ENCODE measurements around the gene IFIT3. TPM values are rescaled to one million over a fixed set of nuclear protein-coding genes. Genes with fewer than 3 reads are reported as not detected.

The IFIT3 gene
- total and polyA plus RNA-seq, 2 donors (not counting 1 experiment from before 2014, with no cell fraction given) = 33.5 to 62.9 TPM

DNA sequence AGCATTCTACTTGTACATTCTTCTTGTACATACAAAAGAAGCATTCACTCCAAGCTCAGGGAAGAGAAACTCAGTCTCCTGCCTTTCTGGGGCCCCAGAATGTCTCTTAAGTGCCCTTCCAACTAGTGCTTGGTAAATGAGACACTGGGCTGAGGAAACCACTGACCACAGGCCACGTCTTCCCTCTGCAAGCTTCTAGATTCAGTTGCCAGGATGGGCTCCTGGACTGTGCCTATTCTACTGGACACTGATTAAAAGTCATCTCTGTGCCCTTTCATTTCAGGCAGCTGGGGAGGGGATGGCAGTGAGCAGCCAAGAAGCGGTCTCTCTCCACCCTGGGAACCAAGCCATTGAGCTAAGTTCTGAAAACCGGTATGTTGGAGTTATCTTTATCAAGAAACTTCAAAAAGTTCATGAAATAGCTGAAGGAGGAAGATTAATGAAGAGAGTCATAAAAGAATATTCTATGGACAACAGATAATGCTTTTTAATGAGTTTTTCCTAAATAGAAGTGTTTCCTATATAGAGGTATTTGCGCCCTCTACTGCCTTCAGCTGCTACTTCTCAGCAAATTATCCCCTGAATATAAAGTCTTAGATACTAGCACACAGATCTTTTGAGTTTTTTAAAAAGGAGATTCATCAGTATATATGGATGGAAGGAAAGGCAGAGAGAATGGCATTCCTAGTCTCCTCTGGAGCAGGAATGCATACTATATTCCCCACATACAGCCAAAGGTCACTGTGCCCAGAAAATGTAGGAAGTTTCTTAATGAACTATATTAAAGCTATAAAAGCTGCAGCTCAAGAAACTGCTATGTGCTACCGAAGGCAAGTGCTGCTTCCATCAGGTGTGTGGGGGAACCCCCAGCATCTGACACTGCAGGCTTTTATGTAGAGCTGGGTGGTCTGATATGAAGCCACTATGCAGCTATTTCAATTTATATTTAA lies 41.6 kb downstream of the IFIT3 start:
- H3K27ac ChIP-seq (ENCODE audit: insufficient read depth, low read length) = no peak overlapping the region
- no peaks in the 10 kb centered on the region for H3K9me3 ChIP-seq (ENCODE audit: control insufficient read depth, insufficient read depth, low read depth, low read length)
- DNase-seq (ENCODE audit: low read depth in 2 of 2) = peak; percentile 75 to 80
- TF ChIP-seq, protein P1, sequence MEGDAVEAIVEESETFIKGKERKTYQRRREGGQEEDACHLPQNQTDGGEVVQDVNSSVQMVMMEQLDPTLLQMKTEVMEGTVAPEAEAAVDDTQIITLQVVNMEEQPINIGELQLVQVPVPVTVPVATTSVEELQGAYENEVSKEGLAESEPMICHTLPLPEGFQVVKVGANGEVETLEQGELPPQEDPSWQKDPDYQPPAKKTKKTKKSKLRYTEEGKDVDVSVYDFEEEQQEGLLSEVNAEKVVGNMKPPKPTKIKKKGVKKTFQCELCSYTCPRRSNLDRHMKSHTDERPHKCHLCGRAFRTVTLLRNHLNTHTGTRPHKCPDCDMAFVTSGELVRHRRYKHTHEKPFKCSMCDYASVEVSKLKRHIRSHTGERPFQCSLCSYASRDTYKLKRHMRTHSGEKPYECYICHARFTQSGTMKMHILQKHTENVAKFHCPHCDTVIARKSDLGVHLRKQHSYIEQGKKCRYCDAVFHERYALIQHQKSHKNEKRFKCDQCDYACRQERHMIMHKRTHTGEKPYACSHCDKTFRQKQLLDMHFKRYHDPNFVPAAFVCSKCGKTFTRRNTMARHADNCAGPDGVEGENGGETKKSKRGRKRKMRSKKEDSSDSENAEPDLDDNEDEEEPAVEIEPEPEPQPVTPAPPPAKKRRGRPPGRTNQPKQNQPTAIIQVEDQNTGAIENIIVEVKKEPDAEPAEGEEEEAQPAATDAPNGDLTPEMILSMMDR (conservative IDR thresholded peaks at IDR 0.05 in 1 of 2, IDR thresholded peaks at IDR 0.05 in 1 of 2; ENCODE audit: low read depth in 1 of 2, low read length in 2 of 2) = peak; percentile 58 to 69
- no peak for TF ChIP-seq EZH2 (IDR thresholded peaks at IDR 0.05; ENCODE audit: low read length, missing control alignments)
- no peaks in the 10 kb centered on the region for H3K4me1 ChIP-seq (ENCODE audit: control insufficient read depth, extremely low read depth, insufficient read depth, low read length)
- H3K4me3 ChIP-seq (replicated peaks in 1 of 4; ENCODE audit: control extremely low read depth in 1 of 4, insufficient read depth in 1 of 4, low read depth in 3 of 4, low read length in 4 of 4) = no peak overlapping the region
- H3K9ac ChIP-seq (ENCODE audit: insufficient read depth, low read length) = no peak overlapping the region
- H3K4me2 ChIP-seq (ENCODE audit: extremely low read depth, insufficient read depth, low read length) = no peak overlapping the region
- H4K20me1 ChIP-seq (ENCODE audit: control insufficient read depth, extremely low read depth, insufficient read depth, low read length) = no peaks in the 10 kb centered on the region
- H3K36me3 ChIP-seq (ENCODE audit: control insufficient read depth, insufficient read depth, low read length) = no peaks in the 10 kb centered on the region
- H2AFZ ChIP-seq (ENCODE audit: low read length) = peak overlapping the region; percentile 3
- no peaks in the 10 kb centered on the region for H3K79me2 ChIP-seq (ENCODE audit: control insufficient read depth, insufficient read depth, low read length)
- no peaks in the 10 kb centered on the region for H3K27me3 ChIP-seq (ENCODE audit: control insufficient read depth, insufficient read depth, low read length)

DNA sequence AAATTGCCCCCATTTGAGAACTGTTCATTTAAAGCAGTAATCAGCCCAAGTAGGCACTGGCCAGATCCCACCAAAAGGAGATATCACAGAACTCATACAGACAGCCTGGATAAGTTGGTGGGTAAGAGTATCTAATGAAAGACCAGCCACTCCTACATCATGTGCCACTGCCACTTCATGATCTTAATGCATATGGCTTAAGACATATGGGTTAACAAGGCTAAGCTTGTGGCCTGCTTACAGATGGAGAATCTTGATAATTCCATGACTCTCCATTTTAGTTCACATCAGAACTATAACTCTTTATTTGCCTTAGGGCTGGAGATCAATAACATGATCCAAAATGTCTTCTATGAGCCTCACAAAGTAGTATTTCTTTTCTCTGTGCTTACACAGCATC lies 43.3 kb downstream of the IFIT3 start:
- Histone ChIP-seq H3K27ac (ENCODE audit: insufficient read depth, low read length) (no peak overlapping the region), H3K79me2 (ENCODE audit: control insufficient read depth, insufficient read depth, low read length) (no peaks in the 10 kb centered on the region), H3K9ac (ENCODE audit: insufficient read depth, low read length) (no peak overlapping the region), H3K4me2 (ENCODE audit: extremely low read depth, insufficient read depth, low read length) (no peak overlapping the region), H3K36me3 (ENCODE audit: control insufficient read depth, insufficient read depth, low read length) (no peaks in the 10 kb centered on the region), H3K4me3 (replicated peaks in 1 of 4; ENCODE audit: control extremely low read depth in 1 of 4, insufficient read depth in 1 of 4, low read depth in 3 of 4, low read length in 4 of 4) (no peak overlapping the region), H3K27me3 (ENCODE audit: control insufficient read depth, insufficient read depth, low read length) (no peaks in the 10 kb centered on the region), H3K9me3 (ENCODE audit: control insufficient read depth, insufficient read depth, low read depth, low read length) (no peaks in the 10 kb centered on the region), H3K4me1 (ENCODE audit: control insufficient read depth, extremely low read depth, insufficient read depth, low read length) (peaks cover 4% of the 10 kb centered on the region), H2AFZ (ENCODE audit: low read length) (no peak overlapping the region), H4K20me1 (ENCODE audit: control insufficient read depth, extremely low read depth, insufficient read depth, low read length) (no peaks in the 10 kb centered on the region)
- DNase-seq (ENCODE audit: low read depth in 2 of 2) = no peak
- TF ChIP-seq, protein P1 (conservative IDR thresholded peaks at IDR 0.05 in 1 of 2, IDR thresholded peaks at IDR 0.05 in 1 of 2; ENCODE audit: low read depth in 1 of 2, low read length in 2 of 2) = no peak
- no peak for TF ChIP-seq EZH2 (IDR thresholded peaks at IDR 0.05; ENCODE audit: low read length, missing control alignments)

DNA sequence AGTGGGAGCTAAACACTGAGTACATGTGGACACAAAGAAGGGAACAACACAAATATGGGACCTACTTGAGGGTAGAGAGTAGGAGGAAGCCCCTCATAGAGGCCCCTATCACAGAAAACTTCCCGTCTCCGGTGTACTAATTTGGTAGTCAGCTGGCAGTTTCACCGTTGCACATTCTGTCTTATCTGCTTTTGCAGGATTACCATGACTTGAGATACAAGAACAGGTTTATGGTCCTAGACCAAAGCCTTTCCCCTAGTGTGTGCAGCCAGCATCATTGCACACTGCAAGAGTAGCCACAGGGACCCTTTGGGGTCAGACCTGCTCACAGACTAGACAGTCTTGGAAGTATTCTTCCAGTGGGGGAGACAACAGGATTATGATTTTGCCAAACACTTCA lies 44.2 kb downstream of the IFIT3 start:
- no peaks in the 10 kb centered on the region for H3K36me3 ChIP-seq (ENCODE audit: control insufficient read depth, insufficient read depth, low read length)
- no peaks in the 10 kb centered on the region for H3K79me2 ChIP-seq (ENCODE audit: control insufficient read depth, insufficient read depth, low read length)
- no peak overlapping the region for H3K9ac ChIP-seq (ENCODE audit: insufficient read depth, low read length)
- no peak for DNase-seq (ENCODE audit: low read depth in 2 of 2)
- H3K4me3 ChIP-seq (replicated peaks in 1 of 4; ENCODE audit: control extremely low read depth in 1 of 4, insufficient read depth in 1 of 4, low read depth in 3 of 4, low read length in 4 of 4) = no peak overlapping the region
- H2AFZ ChIP-seq (ENCODE audit: low read length) = no peak overlapping the region
- H3K27me3 ChIP-seq (ENCODE audit: control insufficient read depth, insufficient read depth, low read length) = no peaks in the 10 kb centered on the region
- no peak overlapping the region for H3K27ac ChIP-seq (ENCODE audit: insufficient read depth, low read length)
- H4K20me1 ChIP-seq (ENCODE audit: control insufficient read depth, extremely low read depth, insufficient read depth, low read length) = no peaks in the 10 kb centered on the region
- no peak overlapping the region for H3K4me2 ChIP-seq (ENCODE audit: extremely low read depth, insufficient read depth, low read length)
- TF ChIP-seq EZH2 (IDR thresholded peaks at IDR 0.05; ENCODE audit: low read length, missing control alignments) = no peak
- TF ChIP-seq, protein P1 (conservative IDR thresholded peaks at IDR 0.05 in 1 of 2, IDR thresholded peaks at IDR 0.05 in 1 of 2; ENCODE audit: low read depth in 1 of 2, low read length in 2 of 2) = no peak
- no peaks in the 10 kb centered on the region for H3K9me3 ChIP-seq (ENCODE audit: control insufficient read depth, insufficient read depth, low read depth, low read length)
- H3K4me1 ChIP-seq (ENCODE audit: control insufficient read depth, extremely low read depth, insufficient read depth, low read length) = peaks cover 4% of the 10 kb centered on the region

Data from fibroblast of lung (primary cell).